22Rv1 (cell line): ENCODE measurements around the gene MAP3K4.

Experiments used
- H3K27ac ChIP-seq: fragments of 450-650 bp; 2 replicates; pipeline ENCODE4 v1.5.1; 2017
- ZFX ChIP-seq: fragments of 450-650 bp; IDR thresholded peaks from 2 replicates; pipeline ENCODE4 v1.6.1; 2017; ENCODE audit warnings: antibody characterized with exemption, borderline replicate concordance
- TF ChIP-seq, protein P1 (sequence below): fragments of 450-650 bp; IDR thresholded peaks from 2 replicates; pipeline ENCODE4 v1.5.1; 2017; ENCODE audit warnings: mild to moderate bottlenecking

Gene MAP3K4

DNA sequence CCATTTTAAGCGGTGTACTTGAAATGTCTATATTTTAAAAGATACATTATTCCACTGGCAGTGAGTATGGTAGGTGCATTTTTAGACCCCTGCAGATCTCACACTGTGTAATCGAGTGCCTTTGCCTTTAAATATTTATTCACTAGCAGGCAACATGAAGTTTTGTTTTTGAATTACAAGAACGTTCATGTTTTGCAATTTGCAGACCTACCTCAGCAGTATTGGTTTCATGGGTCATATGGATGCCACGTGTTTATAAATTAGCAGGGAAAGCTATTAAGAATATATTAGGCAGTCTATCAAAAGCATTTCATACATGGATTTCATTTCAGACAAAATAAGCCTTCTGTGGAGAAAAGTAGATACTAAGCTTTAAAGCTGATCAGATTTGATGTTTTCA, 7.2 kb downstream of the MAP3K4 start:
- TF ChIP-seq, protein P1, sequence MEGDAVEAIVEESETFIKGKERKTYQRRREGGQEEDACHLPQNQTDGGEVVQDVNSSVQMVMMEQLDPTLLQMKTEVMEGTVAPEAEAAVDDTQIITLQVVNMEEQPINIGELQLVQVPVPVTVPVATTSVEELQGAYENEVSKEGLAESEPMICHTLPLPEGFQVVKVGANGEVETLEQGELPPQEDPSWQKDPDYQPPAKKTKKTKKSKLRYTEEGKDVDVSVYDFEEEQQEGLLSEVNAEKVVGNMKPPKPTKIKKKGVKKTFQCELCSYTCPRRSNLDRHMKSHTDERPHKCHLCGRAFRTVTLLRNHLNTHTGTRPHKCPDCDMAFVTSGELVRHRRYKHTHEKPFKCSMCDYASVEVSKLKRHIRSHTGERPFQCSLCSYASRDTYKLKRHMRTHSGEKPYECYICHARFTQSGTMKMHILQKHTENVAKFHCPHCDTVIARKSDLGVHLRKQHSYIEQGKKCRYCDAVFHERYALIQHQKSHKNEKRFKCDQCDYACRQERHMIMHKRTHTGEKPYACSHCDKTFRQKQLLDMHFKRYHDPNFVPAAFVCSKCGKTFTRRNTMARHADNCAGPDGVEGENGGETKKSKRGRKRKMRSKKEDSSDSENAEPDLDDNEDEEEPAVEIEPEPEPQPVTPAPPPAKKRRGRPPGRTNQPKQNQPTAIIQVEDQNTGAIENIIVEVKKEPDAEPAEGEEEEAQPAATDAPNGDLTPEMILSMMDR, result no peak
- TF ChIP-seq ZFX, result no peak
- no peak overlapping the region for H3K27ac ChIP-seq

DNA sequence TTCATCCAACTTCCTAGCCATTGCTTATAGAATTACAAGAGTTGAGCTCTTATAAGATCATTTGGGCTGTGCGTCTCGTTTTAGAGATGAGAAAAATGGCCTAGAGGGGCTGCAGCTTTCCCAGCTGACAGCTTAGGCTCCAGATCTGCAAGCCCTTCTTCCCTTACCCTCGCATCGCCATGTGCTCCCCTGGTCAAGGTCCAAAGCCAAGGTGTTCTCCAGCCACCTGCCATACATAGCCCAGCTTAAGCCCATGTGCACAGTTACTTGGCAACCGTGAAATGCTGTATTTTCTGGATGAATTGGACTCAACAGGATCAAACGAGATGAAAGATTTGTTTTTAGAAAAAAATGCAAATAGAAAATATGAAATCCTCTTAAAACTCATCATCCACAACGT, 7.9 kb downstream of the MAP3K4 start:
- H3K27ac ChIP-seq, result no peak overlapping the region
- TF ChIP-seq, protein P1, result no peak
- TF ChIP-seq ZFX, result no peak

DNA sequence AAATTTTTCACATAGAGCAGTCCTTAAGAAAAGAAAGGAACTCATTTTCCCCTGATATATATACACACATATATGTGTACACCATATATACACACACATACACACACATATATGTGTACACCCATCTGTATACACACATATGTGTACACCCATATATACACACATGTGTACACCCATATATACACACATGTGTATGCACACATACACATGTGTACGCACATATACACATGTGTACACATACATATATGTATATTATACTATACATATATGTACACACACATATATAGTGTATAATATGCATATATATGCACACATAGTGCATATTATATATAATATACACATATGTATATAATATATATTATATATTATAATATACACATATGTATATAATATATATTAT, 9.1 kb downstream of the MAP3K4 start:
- H3K27ac ChIP-seq, result no peak overlapping the region
- TF ChIP-seq, protein P1, result no peak
- no peak for TF ChIP-seq ZFX

DNA sequence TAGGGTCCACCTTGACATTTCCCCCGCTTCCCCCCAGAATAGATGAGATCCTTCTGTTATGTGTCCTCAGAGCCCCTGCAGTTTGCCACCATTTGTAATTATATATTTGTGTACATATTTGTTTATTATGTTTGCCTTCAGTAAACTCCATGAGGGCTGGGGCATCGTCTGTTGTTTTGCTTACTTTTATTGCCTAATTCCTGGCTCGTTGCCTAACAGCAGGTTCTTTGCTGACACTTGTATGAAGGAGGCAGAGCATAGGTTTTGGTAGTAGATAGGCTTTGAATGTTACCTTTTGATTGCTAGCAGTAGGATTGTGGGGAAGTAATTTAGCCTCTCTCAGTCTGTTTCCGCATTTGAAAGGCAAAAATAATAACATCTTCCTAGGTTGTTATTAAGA, 9.9 kb downstream of the MAP3K4 start:
- TF ChIP-seq, protein P1, result no peak
- TF ChIP-seq ZFX, result no peak
- H3K27ac ChIP-seq, result peak overlapping the region; percentile 14; the same call in 1 of the 2 replicates

DNA sequence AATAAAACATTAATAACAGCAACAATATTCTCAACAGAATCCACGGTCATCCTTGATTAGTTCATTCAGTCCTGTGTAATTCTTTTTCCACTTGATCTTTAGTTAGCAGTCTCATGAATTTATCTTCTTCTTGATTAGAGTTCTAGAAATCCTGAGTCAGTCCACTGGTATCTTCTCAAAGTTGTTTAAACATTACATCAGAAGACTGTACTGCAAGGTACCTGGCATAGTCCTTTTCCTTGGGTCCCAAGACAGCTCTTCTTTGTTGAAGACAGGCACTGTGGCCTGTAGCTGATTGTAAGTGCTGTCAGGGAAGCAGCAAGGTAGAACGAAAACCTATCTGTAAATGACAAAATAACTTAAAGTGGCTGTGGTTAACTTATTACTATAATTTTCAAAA, 11.8 kb downstream of the MAP3K4 start:
- H3K27ac ChIP-seq, result no peak overlapping the region
- TF ChIP-seq, protein P1, result no peak
- TF ChIP-seq ZFX, result no peak

DNA sequence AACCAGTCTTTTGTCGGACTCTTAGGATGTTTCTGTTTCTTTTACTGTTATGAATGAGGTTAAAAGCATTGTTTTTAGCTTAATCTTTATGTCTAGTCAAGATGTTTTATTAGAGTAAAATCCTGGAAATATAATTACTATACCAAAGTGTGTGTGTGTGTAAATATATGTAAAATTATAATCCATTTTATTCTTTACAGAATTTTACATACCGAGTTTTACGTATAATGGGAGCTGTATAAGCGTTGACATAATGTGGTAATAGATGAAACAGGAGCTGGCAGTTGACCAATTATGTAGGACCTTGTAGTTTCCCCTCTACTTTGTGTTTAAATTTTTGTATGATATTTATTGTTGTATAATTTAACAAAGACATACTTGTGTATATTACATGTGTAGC, 16.7 kb downstream of the MAP3K4 start:
- H3K27ac ChIP-seq, result no peak overlapping the region
- no peak for TF ChIP-seq ZFX
- TF ChIP-seq, protein P1, result no peak

DNA sequence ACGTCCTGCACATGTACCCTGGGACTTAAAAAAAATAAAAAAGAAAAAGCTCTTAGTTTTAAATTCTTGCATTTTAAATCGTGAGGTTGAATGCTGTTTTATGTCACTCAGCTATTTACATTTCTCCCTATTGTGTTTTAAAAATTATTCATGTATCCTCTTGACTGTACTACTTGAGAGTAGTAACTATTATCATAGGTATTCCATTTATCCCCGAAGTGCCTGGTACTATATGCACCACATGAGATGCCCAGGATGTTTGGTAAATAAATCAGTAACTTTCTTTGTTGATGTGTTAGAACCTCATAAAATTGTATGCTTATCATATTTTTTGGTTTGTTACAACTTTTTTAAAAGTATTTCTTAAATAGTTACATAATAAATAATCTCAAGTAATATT, 18.4 kb downstream of the MAP3K4 start:
- TF ChIP-seq ZFX, result no peak
- TF ChIP-seq, protein P1, result no peak
- no peak overlapping the region for H3K27ac ChIP-seq
